HCT116 (cell line): ENCODE results near the gene SMIM36.

Experiments
- CEBPB ChIP-seq: IDR thresholded peaks from 2 replicates; pipeline ENCODE4 v1.6.1; 2012; ENCODE audit warnings: low read depth
- EZH2phosphoT487 ChIP-seq: fragments of 200-600 bp; IDR thresholded peaks from 2 replicates; pipeline ENCODE4 v1.6.1; 2018; ENCODE audit warnings: antibody characterized with exemption, borderline replicate concordance
- JUND ChIP-seq: IDR thresholded peaks from 2 replicates; pipeline ENCODE4 v1.6.1; 2012
- POLR2A ChIP-seq: IDR thresholded peaks from 2 replicates; pipeline ENCODE4 v1.7.0; 2011; ENCODE audit warnings: borderline replicate concordance; ENCODE audit not compliant: insufficient read depth, insufficient read length; ENCODE audit errors: extremely low read depth
- POLR2AphosphoS5 ChIP-seq: IDR thresholded peaks from 2 replicates; pipeline ENCODE4 v1.6.1; 2011; ENCODE audit warnings: mild to moderate bottlenecking, low read depth, low read length, moderate library complexity
- SP1 ChIP-seq: IDR thresholded peaks from 2 replicates; pipeline ENCODE4 v1.6.1; 2012; ENCODE audit warnings: low read depth
- YY1 ChIP-seq: IDR thresholded peaks from 2 replicates; pipeline ENCODE4 v1.6.1; 2011; ENCODE audit warnings: low read length, low read depth, moderate library complexity, mild to moderate bottlenecking; ENCODE audit not compliant: insufficient replicate concordance; ENCODE audit errors: extremely low read depth
- TF ChIP-seq, protein P1 (sequence below), 3 experiments: fragments of 200-600 bp in 1 of 3; sonication (generic) in 1 of 3; IDR thresholded peaks in 2 of 3; conservative IDR thresholded peaks in 1 of 3; 2 replicates each; pipeline ENCODE4 v1.5.1; 2012 to 2017; ENCODE audit warnings: low read depth in 2 of 3, low read length in 2 of 3, antibody characterized with exemption in 1 of 3, borderline replicate concordance in 1 of 3, control low read depth in 1 of 3, mild to moderate bottlenecking in 1 of 3, mixed read lengths in 1 of 3, mixed run types in 1 of 3, moderate library complexity in 1 of 3; ENCODE audit not compliant: insufficient read depth in 1 of 3
- TF ChIP-seq, protein P2 (sequence below): IDR thresholded peaks from 2 replicates; pipeline ENCODE4 v1.6.1; 2012; ENCODE audit warnings: low read depth
- TF ChIP-seq, protein P3 (sequence below): IDR thresholded peaks from 2 replicates; pipeline ENCODE4 v1.6.1; 2012

DNA sequence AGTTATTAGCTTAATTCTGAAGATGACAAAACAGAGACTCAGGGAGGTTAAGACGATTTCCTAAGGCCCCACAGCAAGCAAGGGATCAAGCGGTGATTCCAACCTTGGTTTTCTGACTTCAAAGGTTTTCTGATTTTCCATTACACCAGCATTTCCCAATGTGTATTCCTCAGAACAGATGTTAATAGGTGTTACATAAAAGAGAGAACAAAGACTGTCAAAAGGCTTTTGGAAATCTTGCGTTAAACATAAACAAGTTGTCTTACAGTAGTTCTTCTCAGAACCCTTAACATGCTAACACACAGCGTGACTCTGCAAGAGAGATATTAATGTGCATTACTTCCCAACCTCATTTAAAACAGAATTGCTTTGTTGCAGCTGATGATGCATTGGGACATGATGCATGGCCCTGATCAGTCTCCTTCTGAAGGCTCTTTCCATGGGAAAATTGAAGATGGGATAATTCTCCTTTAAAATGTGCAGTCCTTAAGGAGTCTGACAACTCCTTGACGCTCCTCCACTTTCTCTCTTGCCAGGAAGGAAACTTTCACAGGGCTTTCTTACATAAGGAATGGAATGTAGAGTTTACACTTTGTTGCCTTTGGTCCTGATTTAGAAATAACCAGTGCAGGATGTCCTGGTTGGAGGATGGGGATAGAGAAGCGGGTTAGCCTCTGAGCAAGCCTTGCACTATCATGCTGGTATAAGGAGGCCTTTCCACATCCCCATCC is 68.1 kb downstream of the SMIM36 start:
- no peak for TF ChIP-seq POLR2A
- TF ChIP-seq POLR2AphosphoS5: no peak
- TF ChIP-seq, protein P1, sequence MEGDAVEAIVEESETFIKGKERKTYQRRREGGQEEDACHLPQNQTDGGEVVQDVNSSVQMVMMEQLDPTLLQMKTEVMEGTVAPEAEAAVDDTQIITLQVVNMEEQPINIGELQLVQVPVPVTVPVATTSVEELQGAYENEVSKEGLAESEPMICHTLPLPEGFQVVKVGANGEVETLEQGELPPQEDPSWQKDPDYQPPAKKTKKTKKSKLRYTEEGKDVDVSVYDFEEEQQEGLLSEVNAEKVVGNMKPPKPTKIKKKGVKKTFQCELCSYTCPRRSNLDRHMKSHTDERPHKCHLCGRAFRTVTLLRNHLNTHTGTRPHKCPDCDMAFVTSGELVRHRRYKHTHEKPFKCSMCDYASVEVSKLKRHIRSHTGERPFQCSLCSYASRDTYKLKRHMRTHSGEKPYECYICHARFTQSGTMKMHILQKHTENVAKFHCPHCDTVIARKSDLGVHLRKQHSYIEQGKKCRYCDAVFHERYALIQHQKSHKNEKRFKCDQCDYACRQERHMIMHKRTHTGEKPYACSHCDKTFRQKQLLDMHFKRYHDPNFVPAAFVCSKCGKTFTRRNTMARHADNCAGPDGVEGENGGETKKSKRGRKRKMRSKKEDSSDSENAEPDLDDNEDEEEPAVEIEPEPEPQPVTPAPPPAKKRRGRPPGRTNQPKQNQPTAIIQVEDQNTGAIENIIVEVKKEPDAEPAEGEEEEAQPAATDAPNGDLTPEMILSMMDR (IDR thresholded peaks at IDR 0.05 in 2 of 3, conservative IDR thresholded peaks at IDR 0.05 in 1 of 3; ENCODE audit: borderline replicate concordance in 1 of 3, insufficient read depth in 1 of 3, low read depth in 2 of 3, low read length in 2 of 3): no peak
- TF ChIP-seq CEBPB: no peak
- no peak for TF ChIP-seq EZH2phosphoT487
- TF ChIP-seq SP1: no peak
- TF ChIP-seq, protein P2, sequence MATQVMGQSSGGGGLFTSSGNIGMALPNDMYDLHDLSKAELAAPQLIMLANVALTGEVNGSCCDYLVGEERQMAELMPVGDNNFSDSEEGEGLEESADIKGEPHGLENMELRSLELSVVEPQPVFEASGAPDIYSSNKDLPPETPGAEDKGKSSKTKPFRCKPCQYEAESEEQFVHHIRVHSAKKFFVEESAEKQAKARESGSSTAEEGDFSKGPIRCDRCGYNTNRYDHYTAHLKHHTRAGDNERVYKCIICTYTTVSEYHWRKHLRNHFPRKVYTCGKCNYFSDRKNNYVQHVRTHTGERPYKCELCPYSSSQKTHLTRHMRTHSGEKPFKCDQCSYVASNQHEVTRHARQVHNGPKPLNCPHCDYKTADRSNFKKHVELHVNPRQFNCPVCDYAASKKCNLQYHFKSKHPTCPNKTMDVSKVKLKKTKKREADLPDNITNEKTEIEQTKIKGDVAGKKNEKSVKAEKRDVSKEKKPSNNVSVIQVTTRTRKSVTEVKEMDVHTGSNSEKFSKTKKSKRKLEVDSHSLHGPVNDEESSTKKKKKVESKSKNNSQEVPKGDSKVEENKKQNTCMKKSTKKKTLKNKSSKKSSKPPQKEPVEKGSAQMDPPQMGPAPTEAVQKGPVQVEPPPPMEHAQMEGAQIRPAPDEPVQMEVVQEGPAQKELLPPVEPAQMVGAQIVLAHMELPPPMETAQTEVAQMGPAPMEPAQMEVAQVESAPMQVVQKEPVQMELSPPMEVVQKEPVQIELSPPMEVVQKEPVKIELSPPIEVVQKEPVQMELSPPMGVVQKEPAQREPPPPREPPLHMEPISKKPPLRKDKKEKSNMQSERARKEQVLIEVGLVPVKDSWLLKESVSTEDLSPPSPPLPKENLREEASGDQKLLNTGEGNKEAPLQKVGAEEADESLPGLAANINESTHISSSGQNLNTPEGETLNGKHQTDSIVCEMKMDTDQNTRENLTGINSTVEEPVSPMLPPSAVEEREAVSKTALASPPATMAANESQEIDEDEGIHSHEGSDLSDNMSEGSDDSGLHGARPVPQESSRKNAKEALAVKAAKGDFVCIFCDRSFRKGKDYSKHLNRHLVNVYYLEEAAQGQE: no peak
- no peak for TF ChIP-seq JUND
- TF ChIP-seq YY1: no peak
- TF ChIP-seq, protein P3, sequence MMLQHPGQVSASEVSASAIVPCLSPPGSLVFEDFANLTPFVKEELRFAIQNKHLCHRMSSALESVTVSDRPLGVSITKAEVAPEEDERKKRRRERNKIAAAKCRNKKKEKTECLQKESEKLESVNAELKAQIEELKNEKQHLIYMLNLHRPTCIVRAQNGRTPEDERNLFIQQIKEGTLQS: no peak
